ENCODE data around the gene GATD1. TPM values are rescaled to one million over a fixed set of nuclear protein-coding genes. Genes with fewer than 3 reads are reported as not detected.
"Not testable (repeated sequence)": the region's sequence is repeated elsewhere in the genome, so short reads cannot be mapped to it uniquely, and the experiment has no call there.

The GATD1 gene
- total RNA-seq, 2 donors from 2014 or later: 33.1 to 60.5 TPM

DNA sequence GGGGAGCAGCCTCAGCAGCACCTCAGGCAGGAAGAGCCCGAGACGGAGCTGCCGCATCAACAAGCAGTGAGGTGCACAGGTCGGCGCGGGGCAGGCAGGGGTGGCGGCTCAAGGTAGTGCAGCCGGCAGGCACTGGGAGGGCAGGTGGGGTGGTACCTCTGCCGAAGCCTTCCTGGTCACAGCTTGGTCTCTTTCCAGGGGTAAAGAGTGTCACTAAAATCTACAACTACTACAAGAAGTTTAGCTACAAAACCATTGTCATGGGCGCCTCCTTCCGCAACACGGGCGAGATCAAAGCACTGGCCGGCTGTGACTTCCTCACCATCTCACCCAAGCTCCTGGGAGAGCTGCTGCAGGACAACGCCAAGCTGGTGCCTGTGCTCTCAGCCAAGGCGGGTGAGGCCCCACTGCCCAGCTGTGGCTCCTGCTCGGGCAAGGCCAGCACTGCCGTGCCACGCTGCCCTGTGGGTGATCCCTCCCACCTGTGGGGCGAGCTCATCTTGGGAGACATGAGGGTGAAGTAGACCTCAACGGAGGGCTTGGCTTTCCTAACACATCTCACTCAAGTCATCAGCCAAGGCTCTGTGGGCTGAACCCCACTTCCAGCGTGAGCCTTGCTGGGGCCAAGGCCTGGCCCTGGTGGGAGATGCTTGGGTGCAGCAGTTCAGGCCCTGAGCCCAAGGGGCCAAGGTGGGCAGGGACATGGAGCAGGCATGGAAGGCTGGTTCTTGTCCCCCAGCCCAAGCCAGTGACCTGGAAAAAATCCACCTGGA lies 13.6 kb downstream of the GATD1 start:
- no peak for ATAC-seq
- no peak for DNase-seq (ENCODE audit: low spot score in 2 of 2)
- H3K9me3 Mint-ChIP-seq: no peaks in the 10 kb centered on the region
- H3K36me3 Mint-ChIP-seq: no peaks in the 10 kb centered on the region
- no peak overlapping the region for H3K27ac Mint-ChIP-seq

- Mint-ChIP-seq H3K9me3 (no peaks in the 10 kb centered on the region), H3K27ac (peak overlapping the region in 1 of 2 donors; percentile 60), H3K36me3 (no peaks in the 10 kb centered on the region)
- ATAC-seq (no peak), DNase-seq (ENCODE audit: low spot score in 2 of 2) (no peak)
Observed at GRCh38 chr11:763073-763463, 14.2 kb downstream of the GATD1 start.

- ATAC-seq: peak in 1 of 2 donors; percentile 25
- peaks cover 0 to 2% of the 10 kb centered on the region in 2 donors for H3K36me3 Mint-ChIP-seq
- H3K9me3 Mint-ChIP-seq: no peaks in the 10 kb centered on the region
- peak overlapping the region; percentile 60 to 72 for H3K27ac Mint-ChIP-seq
- DNase-seq (ENCODE audit: low spot score in 2 of 2): no peak
Observed at GRCh38 chr11:762421-763072, 14.7 kb downstream of the GATD1 start.

DNA sequence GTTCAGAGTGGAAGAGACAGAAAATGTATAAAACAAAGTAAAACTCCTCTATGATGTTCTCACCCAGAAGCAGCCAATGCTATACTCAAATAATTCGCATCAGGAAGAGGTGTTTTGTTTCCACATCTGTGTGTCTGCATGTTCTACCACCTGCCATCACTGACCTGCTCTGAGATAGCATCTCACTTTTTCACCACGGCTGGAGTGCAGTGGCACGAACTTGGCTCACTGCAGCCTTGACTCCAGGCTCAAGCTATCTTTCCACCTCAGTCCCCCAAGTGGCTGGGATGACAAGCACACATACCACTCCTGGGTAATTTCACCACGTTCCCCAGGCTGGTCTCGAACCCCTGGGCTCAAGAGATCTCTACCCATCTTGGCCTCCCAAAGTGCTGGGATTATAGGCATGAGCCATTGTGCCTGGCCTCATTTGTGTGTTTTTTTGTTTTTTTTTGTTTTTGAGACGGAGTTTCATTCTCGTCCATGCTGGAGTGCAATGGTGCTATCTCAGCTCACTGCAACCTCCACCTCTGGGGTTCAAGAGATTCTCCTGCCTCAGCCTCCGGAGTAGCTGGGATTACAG lies 15.7 kb downstream of the GATD1 start:
- Mint-ChIP-seq H3K36me3 (peaks cover 0 to 5% of the 10 kb centered on the region in 2 donors), H3K9me3 (no peaks in the 10 kb centered on the region)
- no peak for DNase-seq (ENCODE audit: low spot score in 2 of 2)

GRCh38 chr11:760236-760635 lies 17.1 kb downstream of the GATD1 start:
- H3K9me3 Mint-ChIP-seq: no peaks in the 10 kb centered on the region
- DNase-seq (ENCODE audit: low spot score in 2 of 2): no peak
- H3K27ac Mint-ChIP-seq: peak overlapping the region in 1 of 2 donors; percentile 81
- H3K36me3 Mint-ChIP-seq: peaks cover 0 to 5% of the 10 kb centered on the region in 2 donors
- no peak for ATAC-seq

More for the DNA sequence above, 15.7 kb downstream of the GATD1 start:
- H3K27ac Mint-ChIP-seq: peak overlapping the region; percentile 72 to 84
- ATAC-seq: no peak

DNA sequence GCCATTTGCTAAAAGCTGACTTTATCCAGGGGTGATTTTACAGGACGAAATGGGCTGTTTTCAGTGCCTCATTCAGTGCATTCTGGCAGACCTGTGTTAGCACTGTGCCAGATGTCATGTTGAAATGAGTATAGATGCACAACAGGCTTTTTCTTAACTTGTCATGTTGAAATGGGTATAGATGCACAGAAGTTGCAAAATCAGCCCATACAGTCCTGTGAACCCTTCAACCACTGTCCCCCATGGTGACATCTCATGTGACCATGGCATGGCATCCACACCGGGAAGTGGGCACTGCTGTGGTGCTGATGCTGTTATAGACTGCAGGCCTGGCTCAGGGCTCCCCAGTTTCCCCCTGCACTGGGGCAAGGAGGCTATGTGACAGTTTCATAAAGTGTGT lies 27.6 kb downstream of the GATD1 start:
- peaks cover 0 to 19% of the 10 kb centered on the region in 2 donors for H3K36me3 Mint-ChIP-seq
- DNase-seq (ENCODE audit: low spot score in 2 of 2): no peak
- peak overlapping the region; percentile 36 to 92 for H3K27ac Mint-ChIP-seq
- H3K9me3 Mint-ChIP-seq: no peaks in the 10 kb centered on the region
- no peak for ATAC-seq

GRCh38 chr11:748007-748359 lies 29.3 kb downstream of the GATD1 start:
- Mint-ChIP-seq H3K9me3 (no peaks in the 10 kb centered on the region), H3K27ac (peak overlapping the region; percentile 89 to 92), H3K36me3 (peaks cover 0 to 19% of the 10 kb centered on the region in 2 donors)
- DNase-seq (ENCODE audit: low spot score in 2 of 2): no peak
- ATAC-seq: peak in 1 of 2 donors; percentile 17

DNA sequence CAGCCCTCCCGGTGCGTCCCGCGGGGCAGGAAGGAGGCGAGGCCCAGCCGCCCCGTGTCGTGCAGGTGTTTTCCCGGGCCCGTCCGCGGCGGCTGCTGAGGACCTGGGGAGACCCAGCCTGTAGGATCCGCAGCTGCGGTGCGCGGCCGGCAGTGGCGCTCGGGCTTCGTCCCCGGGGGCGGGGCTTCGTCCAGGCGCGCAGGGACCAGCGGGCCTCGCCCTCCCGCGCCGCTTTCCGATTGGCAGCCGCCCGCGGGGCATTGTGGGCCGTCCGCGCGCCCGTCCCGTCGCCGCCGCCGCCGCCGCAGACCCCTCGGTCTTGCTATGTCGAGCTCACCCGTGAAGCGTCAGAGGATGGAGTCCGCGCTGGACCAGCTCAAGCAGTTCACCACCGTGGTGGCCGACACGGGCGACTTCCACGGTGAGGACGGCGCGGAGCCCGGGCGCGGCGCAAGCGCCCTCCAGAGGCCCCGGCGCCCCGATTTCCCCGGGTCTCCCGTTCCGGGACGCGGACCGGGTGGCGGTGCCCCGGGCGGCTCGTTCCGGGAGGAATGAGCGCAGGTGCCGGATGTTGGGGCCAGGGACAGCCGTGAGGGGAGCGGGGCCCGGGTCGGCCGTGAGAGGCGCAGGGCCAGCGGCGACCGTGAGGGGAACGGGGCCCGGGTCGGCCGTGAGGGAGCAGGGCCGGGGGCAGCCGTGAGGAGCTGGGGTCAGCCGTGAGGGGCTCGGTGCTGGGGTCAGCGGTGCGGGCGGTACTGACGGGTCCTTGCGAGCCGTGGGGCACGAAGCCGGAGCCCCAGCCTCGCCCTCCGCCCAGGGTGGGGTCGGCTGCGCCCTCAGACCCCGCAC lies 29.9 kb downstream of the GATD1 start, which contains the start of gene TALDO1:
TSS of gene TALDO1 (plus strand) at position 307 of the 849 bp plus-strand sequence. CDS start at position 325, 18 bp downstream.
- DNase-seq (ENCODE audit: low spot score in 2 of 2) (peak; percentile 92 to 93), ATAC-seq (peak; percentile 95 to 96)
- H3K36me3 Mint-ChIP-seq: peaks cover 0 to 19% of the 10 kb centered on the region in 2 donors
- H3K27ac Mint-ChIP-seq: peak within 1 kb of the TSS; percentile 89 to 92
- no peaks in the 10 kb centered on the region for H3K9me3 Mint-ChIP-seq

GRCh38 chr11:746289-747157 lies 30.8 kb downstream of the GATD1 start:
- Mint-ChIP-seq H3K9me3 (no peaks in the 10 kb centered on the region), H3K27ac (peak overlapping the region; percentile 81 to 92), H3K36me3 (peaks cover 0 to 19% of the 10 kb centered on the region in 2 donors)
- no peak for DNase-seq (ENCODE audit: low spot score in 2 of 2)
- ATAC-seq: peak; percentile 26 to 33

DNA sequence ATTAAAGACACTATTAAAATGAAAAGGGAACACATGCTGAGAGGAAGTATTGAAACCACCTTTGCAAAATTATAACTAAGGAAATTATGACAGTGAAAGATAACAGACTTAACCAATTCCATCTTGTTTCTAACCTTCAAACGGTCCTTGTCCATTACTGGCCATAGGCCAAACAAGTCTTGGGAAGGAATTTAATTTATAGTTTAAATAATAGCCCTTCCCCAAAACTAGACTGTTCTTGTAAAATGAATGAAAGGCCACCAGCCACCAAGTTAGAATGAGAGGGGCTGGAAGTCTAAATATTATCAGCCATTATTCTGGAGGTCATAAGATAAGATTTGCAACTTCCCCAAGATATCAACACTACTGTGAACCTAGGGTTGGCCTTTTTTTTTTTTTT lies 31.9 kb downstream of the GATD1 start:
- H3K9me3 Mint-ChIP-seq: no peaks in the 10 kb centered on the region
- H3K36me3 Mint-ChIP-seq: peaks cover 0 to 19% of the 10 kb centered on the region in 2 donors
- no peak for DNase-seq (ENCODE audit: low spot score in 2 of 2)
- ATAC-seq: no peak
- H3K27ac Mint-ChIP-seq: no peak overlapping the region

GRCh38 chr11:742571-743201 lies 34.6 kb downstream of the GATD1 start:
- no peak for DNase-seq (ENCODE audit: low spot score in 2 of 2)
- no peak for ATAC-seq
- H3K27ac Mint-ChIP-seq: no peak overlapping the region
- H3K36me3 Mint-ChIP-seq: no peaks in the 10 kb centered on the region
- no peaks in the 10 kb centered on the region for H3K9me3 Mint-ChIP-seq

GRCh38 chr11:742156-742546 lies 35.1 kb downstream of the GATD1 start:
- no peaks in the 10 kb centered on the region for H3K36me3 Mint-ChIP-seq

GRCh38 chr11:737899-738298 lies 39.4 kb downstream of the GATD1 start:
- not testable (repeated sequence) for H3K27ac Mint-ChIP-seq; DNase-seq (ENCODE audit: low spot score in 2 of 2); H3K36me3 Mint-ChIP-seq; H3K9me3 Mint-ChIP-seq
- ATAC-seq: peak; percentile 34 to 51

More at GRCh38 chr11:742156-742546, 35.1 kb downstream of the GATD1 start:
- no peak overlapping the region for H3K27ac Mint-ChIP-seq
- no peaks in the 10 kb centered on the region for H3K9me3 Mint-ChIP-seq
- DNase-seq (ENCODE audit: low spot score in 2 of 2) (no peak), ATAC-seq (no peak)

DNA sequence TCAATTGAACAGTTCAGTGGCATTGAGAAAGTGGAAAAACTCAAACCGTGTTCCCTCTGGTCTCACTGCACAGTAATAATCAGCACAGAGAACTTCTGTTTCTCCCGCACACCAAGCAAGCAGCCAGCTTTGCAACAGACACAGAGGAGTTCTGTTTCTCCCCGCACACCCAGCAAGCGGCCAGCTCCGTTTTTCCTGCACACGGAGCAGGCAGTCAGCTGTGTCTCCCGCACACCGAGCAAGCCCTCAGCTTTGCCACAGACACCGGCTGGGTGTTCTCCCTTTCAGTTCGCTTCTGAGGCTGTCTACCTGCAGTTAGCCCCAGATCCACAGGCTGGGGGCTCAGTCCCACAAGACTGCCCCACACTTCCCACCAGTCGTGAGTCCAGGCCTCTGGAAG lies 39.9 kb downstream of the GATD1 start:
- ATAC-seq: peak; percentile 47 to 50
- DNase-seq (ENCODE audit: low spot score in 2 of 2): no peak

GRCh38 chr11:734541-734940 lies 42.7 kb downstream of the GATD1 start:
- H3K27ac Mint-ChIP-seq; H3K36me3 Mint-ChIP-seq; DNase-seq (ENCODE audit: low spot score in 2 of 2); ATAC-seq; H3K9me3 Mint-ChIP-seq: not testable (repeated sequence)

More for the DNA sequence above, 39.9 kb downstream of the GATD1 start:
- peak overlapping the region in 1 of 2 donors; percentile 47 for H3K27ac Mint-ChIP-seq
- H3K9me3 Mint-ChIP-seq: no peaks in the 10 kb centered on the region
- no peaks in the 10 kb centered on the region for H3K36me3 Mint-ChIP-seq

Data from activated naive CD4-positive, alpha-beta T cell treated with anti-CD3 and anti-CD28 coated beads, Interleukin-2, amount 50 U/mL, for 72 hours (primary cell).